ENCODE data around the gene STIMATE. TPM values are rescaled to one million over a fixed set of nuclear protein-coding genes. Genes with fewer than 3 reads are reported as not detected.
A peak's percentile ranks its signal among the peaks of the same experiment; 100 is the strongest.

The STIMATE gene
- polyA plus RNA-seq, 1 experiment = 10.0 TPM

DNA sequence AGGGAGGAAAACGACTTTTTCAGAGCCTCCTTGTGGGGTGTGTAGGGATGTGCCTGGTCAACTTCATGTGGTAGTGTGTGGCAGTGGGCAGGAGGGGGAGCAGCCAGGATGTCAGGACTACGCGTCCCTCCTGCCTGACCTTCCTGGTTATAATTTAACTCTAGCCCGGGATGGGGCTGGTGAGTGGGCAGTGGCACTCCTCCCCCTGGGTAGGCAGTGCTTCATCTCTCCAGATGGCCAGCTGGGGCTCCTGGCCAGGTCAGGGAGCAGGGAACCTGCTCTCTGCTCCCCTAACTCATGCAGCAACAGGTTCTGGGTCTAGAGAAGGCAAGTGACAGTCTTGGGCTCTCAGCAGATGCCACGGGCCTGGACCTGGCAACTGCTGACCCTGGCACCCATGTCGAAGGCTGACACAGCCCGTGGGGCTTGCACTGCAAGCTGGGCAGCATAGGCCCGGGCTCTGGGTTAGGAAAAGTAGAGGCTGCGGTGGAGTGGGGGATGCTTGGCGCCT lies 69.4 kb downstream of the STIMATE start:
- H3K4me3 ChIP-seq (ENCODE audit: low read depth, low read length) = no peak overlapping the region
- H3K9me3 ChIP-seq (ENCODE audit: control insufficient read depth, insufficient read depth, low read length) = no peaks in the 10 kb centered on the region
- TF ChIP-seq, protein P1, sequence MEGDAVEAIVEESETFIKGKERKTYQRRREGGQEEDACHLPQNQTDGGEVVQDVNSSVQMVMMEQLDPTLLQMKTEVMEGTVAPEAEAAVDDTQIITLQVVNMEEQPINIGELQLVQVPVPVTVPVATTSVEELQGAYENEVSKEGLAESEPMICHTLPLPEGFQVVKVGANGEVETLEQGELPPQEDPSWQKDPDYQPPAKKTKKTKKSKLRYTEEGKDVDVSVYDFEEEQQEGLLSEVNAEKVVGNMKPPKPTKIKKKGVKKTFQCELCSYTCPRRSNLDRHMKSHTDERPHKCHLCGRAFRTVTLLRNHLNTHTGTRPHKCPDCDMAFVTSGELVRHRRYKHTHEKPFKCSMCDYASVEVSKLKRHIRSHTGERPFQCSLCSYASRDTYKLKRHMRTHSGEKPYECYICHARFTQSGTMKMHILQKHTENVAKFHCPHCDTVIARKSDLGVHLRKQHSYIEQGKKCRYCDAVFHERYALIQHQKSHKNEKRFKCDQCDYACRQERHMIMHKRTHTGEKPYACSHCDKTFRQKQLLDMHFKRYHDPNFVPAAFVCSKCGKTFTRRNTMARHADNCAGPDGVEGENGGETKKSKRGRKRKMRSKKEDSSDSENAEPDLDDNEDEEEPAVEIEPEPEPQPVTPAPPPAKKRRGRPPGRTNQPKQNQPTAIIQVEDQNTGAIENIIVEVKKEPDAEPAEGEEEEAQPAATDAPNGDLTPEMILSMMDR (IDR thresholded peaks at IDR 0.05; ENCODE audit: low read depth, low read length) = no peak
- ChIA-PET CTCF (no interaction called here), POLR2A (no interaction called here)
- DNase-seq (ENCODE audit: low read depth, low spot score) = no peak
- peaks cover 2% of the 10 kb centered on the region for H3K27me3 ChIP-seq (ENCODE audit: control insufficient read depth, insufficient read depth, low read length)
- H3K27ac ChIP-seq (ENCODE audit: low read depth, low read length) = no peak overlapping the region

DNA sequence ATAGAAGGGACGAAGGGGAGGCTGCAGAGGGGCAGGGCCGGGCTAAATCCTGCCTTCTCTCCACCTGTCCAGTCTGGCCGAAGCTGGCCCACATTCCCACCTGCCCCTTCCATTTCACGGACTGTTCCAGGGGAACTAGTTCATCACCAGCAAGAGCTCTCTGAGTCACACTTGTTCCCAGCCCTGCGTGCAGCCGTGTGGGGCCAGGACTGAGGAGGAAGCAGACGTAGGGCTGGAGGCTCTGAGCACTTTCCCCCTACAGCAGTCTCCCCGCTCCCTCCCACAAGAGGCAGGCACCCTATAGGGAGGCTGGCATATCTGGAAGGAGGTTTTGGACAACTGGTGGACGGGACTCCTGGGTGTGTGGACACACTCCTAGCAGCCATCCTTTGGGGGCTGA lies 69.9 kb downstream of the STIMATE start:
- CTCF ChIA-PET = no interaction called here
- Histone ChIP-seq H3K27ac (ENCODE audit: low read depth, low read length) (no peak overlapping the region), H3K27me3 (ENCODE audit: control insufficient read depth, insufficient read depth, low read length) (peaks cover 2% of the 10 kb centered on the region), H3K9me3 (ENCODE audit: control insufficient read depth, insufficient read depth, low read length) (no peaks in the 10 kb centered on the region), H3K4me3 (ENCODE audit: low read depth, low read length) (no peak overlapping the region)
- POLR2A ChIA-PET = no interaction called here
- DNase-seq (ENCODE audit: low read depth, low spot score) = no peak
- TF ChIP-seq, protein P1 (IDR thresholded peaks at IDR 0.05; ENCODE audit: low read depth, low read length) = no peak

DNA sequence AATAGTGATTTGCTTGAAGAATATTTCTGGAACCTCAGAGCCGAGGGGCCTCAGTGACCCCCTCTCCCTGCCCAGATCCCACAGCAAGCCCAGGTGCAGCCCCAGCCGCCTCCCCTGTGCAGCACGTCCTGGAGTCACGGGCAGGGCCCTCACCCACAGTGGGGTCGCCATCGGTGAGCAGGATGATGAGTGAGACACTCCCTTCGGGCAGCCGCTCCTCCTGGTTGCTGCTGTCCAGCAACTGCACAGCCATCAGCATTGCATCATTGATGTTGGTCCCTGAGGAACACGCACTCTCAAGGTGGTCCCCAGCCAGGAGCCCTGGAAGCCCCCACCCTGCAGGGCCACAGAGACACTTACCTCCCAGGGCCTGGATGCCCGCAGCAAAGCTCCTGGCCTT lies 73.3 kb downstream of the STIMATE start:
- CTCF ChIA-PET = no interaction called here
- Histone ChIP-seq H3K4me3 (ENCODE audit: low read depth, low read length) (no peak overlapping the region), H3K27me3 (ENCODE audit: control insufficient read depth, insufficient read depth, low read length) (peaks cover 2% of the 10 kb centered on the region), H3K27ac (ENCODE audit: low read depth, low read length) (no peak overlapping the region), H3K9me3 (ENCODE audit: control insufficient read depth, insufficient read depth, low read length) (no peaks in the 10 kb centered on the region)
- POLR2A ChIA-PET = no interaction called here
- DNase-seq (ENCODE audit: low read depth, low spot score) = no peak
- TF ChIP-seq, protein P1 (IDR thresholded peaks at IDR 0.05; ENCODE audit: low read depth, low read length) = no peak

DNA sequence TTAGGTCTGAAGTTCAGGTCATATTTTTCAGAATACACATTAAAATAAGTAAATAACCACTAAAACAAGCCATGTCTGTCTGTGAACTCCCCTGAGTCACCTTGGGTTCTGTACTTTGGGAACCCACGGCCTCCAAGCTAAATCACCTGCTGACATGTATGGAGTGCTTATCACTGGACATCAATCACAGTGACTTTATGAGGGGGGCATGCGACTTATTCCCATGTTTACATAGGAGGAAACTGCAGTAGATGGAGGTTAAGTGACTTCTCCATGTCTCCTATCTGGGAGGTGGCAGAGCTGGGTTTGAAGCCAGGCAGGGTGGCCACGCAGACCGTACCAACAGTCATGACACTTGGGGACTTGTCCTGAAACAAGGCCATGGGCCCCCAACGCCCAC lies 75.0 kb downstream of the STIMATE start:
- DNase-seq (ENCODE audit: low read depth, low spot score) = no peak
- POLR2A ChIA-PET = interaction anchor here (0.6 kb wide), 1 partner anchor 26 kb away, joined by 3 read pairs; no protein-coding TSS in a partner anchor

DNA sequence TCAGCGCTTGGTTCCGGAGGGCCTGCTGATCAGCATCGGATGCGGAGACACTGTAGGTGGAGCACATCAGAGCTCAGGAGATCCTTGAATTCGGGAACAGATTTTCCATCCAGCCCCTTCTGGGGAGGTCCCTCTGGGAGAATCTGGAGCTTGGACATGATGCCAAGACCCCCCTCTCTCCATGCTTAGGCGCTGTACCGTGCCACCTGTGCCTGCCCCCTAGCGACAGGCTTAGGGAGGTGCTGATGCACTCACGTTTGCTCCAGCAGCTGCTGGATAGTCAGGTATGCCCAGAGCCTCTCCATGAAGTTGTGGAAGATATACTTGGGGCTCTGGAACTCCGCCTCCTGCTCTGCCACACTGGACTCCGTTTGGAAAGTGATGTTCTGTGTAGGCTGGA lies 76.6 kb downstream of the STIMATE start:
- Histone ChIP-seq H3K9me3 (ENCODE audit: control insufficient read depth, insufficient read depth, low read length) (no peaks in the 10 kb centered on the region), H3K4me3 (ENCODE audit: low read depth, low read length) (no peak overlapping the region), H3K27me3 (ENCODE audit: control insufficient read depth, insufficient read depth, low read length) (no peaks in the 10 kb centered on the region), H3K27ac (ENCODE audit: low read depth, low read length) (no peak overlapping the region)
- ChIA-PET CTCF (interaction anchor here (0.6 to 2.2 kb wide), 8 partner anchors 8 to 80 kb away, joined by 3 to 13 read pairs (median 4); partner anchors contain the start of gene ITIH3), POLR2A (no interaction called here)
- TF ChIP-seq, protein P1 (IDR thresholded peaks at IDR 0.05; ENCODE audit: low read depth, low read length) = peak; percentile 65
- no peak for DNase-seq (ENCODE audit: low read depth, low spot score)

More for the DNA sequence above, 75.0 kb downstream of the STIMATE start:
- H3K9me3 ChIP-seq (ENCODE audit: control insufficient read depth, insufficient read depth, low read length) = no peaks in the 10 kb centered on the region
- no peak overlapping the region for H3K4me3 ChIP-seq (ENCODE audit: low read depth, low read length)
- TF ChIP-seq, protein P1 (IDR thresholded peaks at IDR 0.05; ENCODE audit: low read depth, low read length) = no peak
- CTCF ChIA-PET = interaction anchor here (2.2 kb wide), 1 partner anchor 10 kb away, joined by 13 read pairs; no protein-coding TSS in a partner anchor
- H3K27ac ChIP-seq (ENCODE audit: low read depth, low read length) = no peak overlapping the region
- peaks cover 2% of the 10 kb centered on the region for H3K27me3 ChIP-seq (ENCODE audit: control insufficient read depth, insufficient read depth, low read length)
